RWPE2 (cell line): ENCODE measurements around the gene OLAH.
A peak's percentile ranks its signal among the peaks of the same experiment; 100 is the strongest.
"Not testable (repeated sequence)": the region's sequence is repeated elsewhere in the genome, so short reads cannot be mapped to it uniquely, and the experiment has no call there.

Experiments used
- ATAC-seq: fragments of 200-7000 bp; cut with Tn5 transposase; 3 replicates; pipeline ENCODE4 v1.9.1; 2021; ENCODE audit warnings: low read depth
- DNase-seq: peaks from one replicate; pipeline ENCODE4 v3.0.0-alpha.2; 2020; ENCODE audit warnings: low spot score
- H3K27ac ChIP-seq: fragments of 450-650 bp; 2 replicates; pipeline ENCODE4 v1.5.1; 2017; ENCODE audit warnings: mild to moderate bottlenecking; ENCODE audit not compliant: poor library complexity, severe bottlenecking
- H3K27me3 ChIP-seq: fragments of 250-450 bp; sonication (Bioruptor Pico); 2 replicates; pipeline ENCODE4 v1.5.1; 2021; ENCODE audit warnings: mild to moderate bottlenecking, moderate library complexity; ENCODE audit not compliant: insufficient read depth, poor library complexity, severe bottlenecking
- H3K36me3 ChIP-seq: fragments of 250-450 bp; sonication (Bioruptor Pico); 2 replicates; pipeline ENCODE4 v1.5.1; 2020; ENCODE audit warnings: low read depth, mild to moderate bottlenecking, moderate library complexity
- H3K4me1 ChIP-seq: fragments of 250-450 bp; sonication (Bioruptor Pico); 2 replicates; pipeline ENCODE4 v1.5.1; 2021; ENCODE audit warnings: mild to moderate bottlenecking, moderate library complexity; ENCODE audit not compliant: insufficient read depth, poor library complexity, severe bottlenecking
- H3K4me3 ChIP-seq: fragments of 250-450 bp; sonication (Bioruptor Pico); 2 replicates; pipeline ENCODE4 v1.5.1; 2021; ENCODE audit warnings: mild to moderate bottlenecking, moderate library complexity; ENCODE audit not compliant: severe bottlenecking
- H3K9me3 ChIP-seq: fragments of 250-450 bp; sonication (Bioruptor Pico); 2 replicates; pipeline ENCODE4 v1.5.1; 2021; ENCODE audit warnings: mild to moderate bottlenecking, moderate library complexity; ENCODE audit not compliant: severe bottlenecking
- CTCF ChIP-seq: fragments of 450-650 bp; IDR thresholded peaks from one replicate; pipeline ENCODE4 v1.5.1; 2017; ENCODE audit warnings: mild to moderate bottlenecking, moderate library complexity; ENCODE audit not compliant: poor library complexity, severe bottlenecking

Gene OLAH

GRCh38 chr10:15043674-15044073 lies at the start of gene OLAH:
Gene OLAH, plus strand, starts transcription at chr10:15043943. Its CDS starts 3,346 bp downstream, at chr10:15047289.
- no peak for ATAC-seq
- Histone ChIP-seq H3K27ac (peak within 1 kb of the TSS; percentile 18), H3K4me3 (no peak within 1 kb of the TSS), H3K27me3 (no peaks in the 10 kb centered on the region), H3K4me1 (peaks cover 18% of the 10 kb centered on the region), H3K36me3 (no peaks in the 10 kb centered on the region), H3K9me3 (peaks cover 8% of the 10 kb centered on the region)
- TF ChIP-seq CTCF = no peak
- DNase-seq = no peak

- Histone ChIP-seq H3K9me3 (no peaks in the 10 kb centered on the region), H3K36me3 (no peaks in the 10 kb centered on the region), H3K27me3 (no peaks in the 10 kb centered on the region), H3K4me1 (no peaks in the 10 kb centered on the region), H3K4me3 (peak overlapping the region; percentile 39), H3K27ac (no peak overlapping the region)
- no peak for TF ChIP-seq CTCF
- peak; percentile 31; the same call in 1 of the 3 replicates for ATAC-seq
- no peak for DNase-seq
Observed at GRCh38 chr10:14995964-14996565, 47.7 kb upstream of the OLAH start.

GRCh38 chr10:15013530-15013929 lies 30.2 kb upstream of the OLAH start:
- ATAC-seq = peak; percentile 98
- peak; percentile 7 for TF ChIP-seq CTCF
- not testable (repeated sequence) for H3K4me1 ChIP-seq, H3K27ac ChIP-seq, H3K9me3 ChIP-seq, H3K36me3 ChIP-seq, H3K4me3 ChIP-seq, H3K27me3 ChIP-seq
- peak; percentile 91 for DNase-seq

GRCh38 chr10:15015451-15015850 lies 28.3 kb upstream of the OLAH start:
- no peak for ATAC-seq
- Histone ChIP-seq H3K36me3 (no peaks in the 10 kb centered on the region), H3K4me1 (peaks cover 7% of the 10 kb centered on the region), H3K4me3 (no peak overlapping the region), H3K27ac (no peak overlapping the region), H3K9me3 (no peaks in the 10 kb centered on the region), H3K27me3 (no peaks in the 10 kb centered on the region)
- no peak for TF ChIP-seq CTCF
- no peak for DNase-seq

GRCh38 chr10:15020966-15021365 lies 22.8 kb upstream of the OLAH start:
- not testable (repeated sequence) for H3K36me3 ChIP-seq, H3K4me1 ChIP-seq, H3K4me3 ChIP-seq, ATAC-seq, H3K27ac ChIP-seq, DNase-seq, H3K27me3 ChIP-seq, H3K9me3 ChIP-seq

GRCh38 chr10:15023079-15023478 lies 20.7 kb upstream of the OLAH start:
- H3K4me1 ChIP-seq, H3K4me3 ChIP-seq, H3K27ac ChIP-seq, H3K27me3 ChIP-seq, ATAC-seq, DNase-seq, H3K36me3 ChIP-seq, H3K9me3 ChIP-seq: not testable (repeated sequence)

- H3K9me3 ChIP-seq, H3K4me3 ChIP-seq, ATAC-seq, H3K36me3 ChIP-seq, H3K27me3 ChIP-seq, DNase-seq, H3K4me1 ChIP-seq, H3K27ac ChIP-seq: not testable (repeated sequence)
Observed at GRCh38 chr10:15024017-15025004, 19.4 kb upstream of the OLAH start.

- H3K27ac ChIP-seq, ATAC-seq, H3K9me3 ChIP-seq, H3K27me3 ChIP-seq, H3K36me3 ChIP-seq, H3K4me3 ChIP-seq, DNase-seq, H3K4me1 ChIP-seq: not testable (repeated sequence)
Observed at GRCh38 chr10:15025040-15025439, 18.7 kb upstream of the OLAH start.
